Measurements from ENCODE around the gene RNF6. TPM values are rescaled to one million over a fixed set of nuclear protein-coding genes. Genes with fewer than 3 reads are reported as not detected.

RNF6 gene
- total RNA-seq, 2 donors from 2014 or later: 18.1 to 20.4 TPM

- Mint-ChIP-seq H3K27me3 (ENCODE audit: insufficient read depth) (peaks cover 23% of the 10 kb centered on the region), H3K4me1 (no peaks in the 10 kb centered on the region), H3K36me3 (ENCODE audit: low read depth) (no peaks in the 10 kb centered on the region), H3K9me3 (no peaks in the 10 kb centered on the region), H3K4me3 (no peak overlapping the region), H3K27ac (no peak overlapping the region)
- Histone ChIP-seq H3K36me3 (ENCODE audit: control insufficient read depth, insufficient read depth, low read length) (no peaks in the 10 kb centered on the region), H3K9ac (ENCODE audit: extremely low read depth, low read length, poor library complexity, severe bottlenecking) (no peak overlapping the region), H3K4me1 (ENCODE audit: control insufficient read depth, insufficient read depth, low read length) (peaks cover 3% of the 10 kb centered on the region), H3K4me3 (ENCODE audit: low read length) (no peak overlapping the region), H3K9me3 (ENCODE audit: control insufficient read depth, low read length) (no peaks in the 10 kb centered on the region), H3K27me3 (ENCODE audit: control insufficient read depth, insufficient read depth, low read length, poor library complexity, severe bottlenecking) (no peaks in the 10 kb centered on the region), H3K27ac (ENCODE audit: low read depth, low read length) (no peak overlapping the region)
- WGBS, 2 experiments (ENCODE audit: insufficient coverage in 1 of 2, insufficient read length in 1 of 2): 78 to 100% methylated on average over 1 of the region's 2 CpGs
- no peak for DNase-seq
- TF ChIP-seq CTCF (conservative IDR thresholded peaks at IDR 0.05): no peak
Measured at GRCh38 chr13:26179344-26179743, 42.8 kb downstream of the RNF6 start.

GRCh38 chr13:26168835-26169234 lies 53.3 kb downstream of the RNF6 start:
- Histone ChIP-seq H3K9ac (ENCODE audit: extremely low read depth, low read length, poor library complexity, severe bottlenecking) (no peak overlapping the region), H3K27me3 (ENCODE audit: control insufficient read depth, insufficient read depth, low read length, poor library complexity, severe bottlenecking) (no peaks in the 10 kb centered on the region), H3K4me3 (ENCODE audit: low read length) (no peak overlapping the region), H3K36me3 (ENCODE audit: control insufficient read depth, insufficient read depth, low read length) (no peaks in the 10 kb centered on the region), H3K27ac (ENCODE audit: low read depth, low read length) (no peak overlapping the region), H3K4me1 (ENCODE audit: control insufficient read depth, insufficient read depth, low read length) (no peaks in the 10 kb centered on the region), H3K9me3 (ENCODE audit: control insufficient read depth, low read length) (no peaks in the 10 kb centered on the region)
- Mint-ChIP-seq H3K27me3 (ENCODE audit: insufficient read depth) (no peaks in the 10 kb centered on the region), H3K4me3 (no peak overlapping the region), H3K9me3 (peaks cover 14% of the 10 kb centered on the region), H3K4me1 (peaks cover 8% of the 10 kb centered on the region), H3K27ac (no peak overlapping the region), H3K36me3 (ENCODE audit: low read depth) (no peaks in the 10 kb centered on the region)
- TF ChIP-seq CTCF (conservative IDR thresholded peaks at IDR 0.05): no peak
- no peak for DNase-seq
- WGBS, 2 experiments (ENCODE audit: insufficient coverage in 1 of 2, insufficient read length in 1 of 2): 75 to 92% methylated on average over 2 to 3 of the region's 3 CpGs

GRCh38 chr13:26168237-26168814 lies 53.8 kb downstream of the RNF6 start:
- H3K4me1 Mint-ChIP-seq: peaks cover 8% of the 10 kb centered on the region
- no peaks in the 10 kb centered on the region for H3K9me3 ChIP-seq (ENCODE audit: control insufficient read depth, low read length)
- H3K36me3 ChIP-seq (ENCODE audit: control insufficient read depth, insufficient read depth, low read length): no peaks in the 10 kb centered on the region
- H3K27ac Mint-ChIP-seq: no peak overlapping the region
- H3K27ac ChIP-seq (ENCODE audit: low read depth, low read length): no peak overlapping the region
- H3K4me3 ChIP-seq (ENCODE audit: low read length): no peak overlapping the region
- 94 to 97% methylated on average over 6 of the region's 6 CpGs for WGBS, 2 experiments (ENCODE audit: insufficient coverage in 1 of 2, insufficient read length in 1 of 2)
- peaks cover 14% of the 10 kb centered on the region for H3K9me3 Mint-ChIP-seq
- no peaks in the 10 kb centered on the region for H3K27me3 ChIP-seq (ENCODE audit: control insufficient read depth, insufficient read depth, low read length, poor library complexity, severe bottlenecking)
- no peak overlapping the region for H3K4me3 Mint-ChIP-seq
- no peaks in the 10 kb centered on the region for H3K27me3 Mint-ChIP-seq (ENCODE audit: insufficient read depth)
- TF ChIP-seq CTCF (conservative IDR thresholded peaks at IDR 0.05): no peak
- H3K36me3 Mint-ChIP-seq (ENCODE audit: low read depth): no peaks in the 10 kb centered on the region
- H3K4me1 ChIP-seq (ENCODE audit: control insufficient read depth, insufficient read depth, low read length): no peaks in the 10 kb centered on the region
- H3K9ac ChIP-seq (ENCODE audit: extremely low read depth, low read length, poor library complexity, severe bottlenecking): no peak overlapping the region
- no peak for DNase-seq

Data from endodermal cell (in vitro differentiated cells).